B cell (primary cell): ENCODE data around the gene NDUFA12.

Experiments used
- EZH2 ChIP-seq: IDR thresholded peaks from 2 replicates; pipeline ENCODE4 v1.6.1; 2012; ENCODE audit warnings: borderline replicate concordance, low read depth, mild to moderate bottlenecking, moderate library complexity, low read length; ENCODE audit not compliant: insufficient read depth, poor library complexity, severe bottlenecking
- TF ChIP-seq, protein P1 (sequence below): fragments of 200-600 bp; IDR thresholded peaks from one replicate; pipeline ENCODE4 v1.8.0; 2022; ENCODE audit warnings: antibody characterized with exemption, mild to moderate bottlenecking

DNA sequence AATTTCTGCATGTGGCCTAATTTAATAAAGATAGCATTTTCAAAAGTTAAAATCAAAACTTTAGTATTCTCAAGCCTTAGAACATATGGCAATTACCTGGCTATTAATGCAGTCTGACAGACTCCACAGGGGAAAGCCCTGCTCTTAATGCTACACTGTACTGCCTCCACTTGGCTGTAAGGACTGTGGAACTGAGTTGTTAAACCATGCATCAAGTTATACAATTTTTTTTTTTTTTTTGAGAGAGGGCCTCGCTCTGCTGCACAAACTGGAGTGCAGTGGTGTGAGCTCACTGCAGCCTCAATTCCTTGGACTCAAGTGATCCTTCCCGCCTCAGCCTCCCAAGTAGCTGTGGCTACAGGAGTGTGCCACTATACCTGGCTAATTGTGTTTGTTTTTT is 19.0 kb upstream of the NDUFA12 start:
- TF ChIP-seq, protein P1, sequence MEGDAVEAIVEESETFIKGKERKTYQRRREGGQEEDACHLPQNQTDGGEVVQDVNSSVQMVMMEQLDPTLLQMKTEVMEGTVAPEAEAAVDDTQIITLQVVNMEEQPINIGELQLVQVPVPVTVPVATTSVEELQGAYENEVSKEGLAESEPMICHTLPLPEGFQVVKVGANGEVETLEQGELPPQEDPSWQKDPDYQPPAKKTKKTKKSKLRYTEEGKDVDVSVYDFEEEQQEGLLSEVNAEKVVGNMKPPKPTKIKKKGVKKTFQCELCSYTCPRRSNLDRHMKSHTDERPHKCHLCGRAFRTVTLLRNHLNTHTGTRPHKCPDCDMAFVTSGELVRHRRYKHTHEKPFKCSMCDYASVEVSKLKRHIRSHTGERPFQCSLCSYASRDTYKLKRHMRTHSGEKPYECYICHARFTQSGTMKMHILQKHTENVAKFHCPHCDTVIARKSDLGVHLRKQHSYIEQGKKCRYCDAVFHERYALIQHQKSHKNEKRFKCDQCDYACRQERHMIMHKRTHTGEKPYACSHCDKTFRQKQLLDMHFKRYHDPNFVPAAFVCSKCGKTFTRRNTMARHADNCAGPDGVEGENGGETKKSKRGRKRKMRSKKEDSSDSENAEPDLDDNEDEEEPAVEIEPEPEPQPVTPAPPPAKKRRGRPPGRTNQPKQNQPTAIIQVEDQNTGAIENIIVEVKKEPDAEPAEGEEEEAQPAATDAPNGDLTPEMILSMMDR, result no peak
- no peak for TF ChIP-seq EZH2
